GM19395 (cell line): ENCODE results near the gene SLC6A4.
"Not testable (repeated sequence)": the region's sequence is repeated elsewhere in the genome, so short reads cannot be mapped to it uniquely, and the experiment has no call there.

Experiments used
- ATAC-seq: cut with Tn5 transposase; IDR thresholded peaks from one replicate; pipeline ENCODE4 v1.9.1; 2021; ENCODE audit warnings: mild to moderate bottlenecking, moderate library complexity; ENCODE audit not compliant: unreplicated experiment

Gene SLC6A4

GRCh38 chr17:30221346-30221745, 14.2 kb downstream of the SLC6A4 start:
- ATAC-seq: no peak

- no peak for ATAC-seq
These were observed 15.1 kb downstream of the SLC6A4 start for GRCh38 chr17:30220414-30220813.

GRCh38 chr17:30219833-30220232, 15.7 kb downstream of the SLC6A4 start:
- no peak for ATAC-seq

GRCh38 chr17:30219315-30219714, 16.2 kb downstream of the SLC6A4 start:
- ATAC-seq: no peak

- no peak for ATAC-seq
These were observed 16.7 kb downstream of the SLC6A4 start for GRCh38 chr17:30218799-30219198.

GRCh38 chr17:30217746-30218245, 17.7 kb downstream of the SLC6A4 start:
- no peak for ATAC-seq

- no peak for ATAC-seq
These were observed 18.4 kb downstream of the SLC6A4 start for GRCh38 chr17:30217054-30217453.

- ATAC-seq: peak; percentile 89
These were observed 22.7 kb downstream of the SLC6A4 start for GRCh38 chr17:30212750-30213149.

- no peak for ATAC-seq
These were observed 24.1 kb downstream of the SLC6A4 start for GRCh38 chr17:30211371-30211770.

GRCh38 chr17:30210901-30211300, 24.6 kb downstream of the SLC6A4 start:
- no peak for ATAC-seq

- ATAC-seq: no peak
These were observed 25.1 kb downstream of the SLC6A4 start for GRCh38 chr17:30210366-30210765.

GRCh38 chr17:30209930-30210329, 25.6 kb downstream of the SLC6A4 start:
- no peak for ATAC-seq

- no peak for ATAC-seq
These were observed 27.3 kb downstream of the SLC6A4 start for GRCh38 chr17:30208214-30208613.

GRCh38 chr17:30207655-30208054, 27.8 kb downstream of the SLC6A4 start:
- no peak for ATAC-seq

- no peak for ATAC-seq
These were observed 32.0 kb downstream of the SLC6A4 start for GRCh38 chr17:30203471-30203981.

GRCh38 chr17:30200656-30201055, 34.8 kb downstream of the SLC6A4 start:
- not testable (repeated sequence) for ATAC-seq

- ATAC-seq: no peak
These were observed 35.4 kb downstream of the SLC6A4 start for GRCh38 chr17:30200106-30200505.

GRCh38 chr17:30199600-30199999, 35.9 kb downstream of the SLC6A4 start:
- ATAC-seq: no peak

GRCh38 chr17:30197416-30197815, 38.1 kb downstream of the SLC6A4 start:
- no peak for ATAC-seq

GRCh38 chr17:30196504-30196903, 39.0 kb downstream of the SLC6A4 start:
- no peak for ATAC-seq

- no peak for ATAC-seq
These were observed 44.4 kb downstream of the SLC6A4 start for GRCh38 chr17:30191072-30191471.

GRCh38 chr17:30188211-30188939, 47.1 kb downstream of the SLC6A4 start:
- no peak for ATAC-seq

GRCh38 chr17:30187573-30187972, 47.9 kb downstream of the SLC6A4 start:
- ATAC-seq: no peak
